Measurements from ENCODE around the gene ANKS1B. TPM values are rescaled to one million over a fixed set of nuclear protein-coding genes. Genes with fewer than 3 reads are reported as not detected.

The ANKS1B gene
- total RNA-seq, 1 experiment from 2014 or later: 0.54 TPM

DNA sequence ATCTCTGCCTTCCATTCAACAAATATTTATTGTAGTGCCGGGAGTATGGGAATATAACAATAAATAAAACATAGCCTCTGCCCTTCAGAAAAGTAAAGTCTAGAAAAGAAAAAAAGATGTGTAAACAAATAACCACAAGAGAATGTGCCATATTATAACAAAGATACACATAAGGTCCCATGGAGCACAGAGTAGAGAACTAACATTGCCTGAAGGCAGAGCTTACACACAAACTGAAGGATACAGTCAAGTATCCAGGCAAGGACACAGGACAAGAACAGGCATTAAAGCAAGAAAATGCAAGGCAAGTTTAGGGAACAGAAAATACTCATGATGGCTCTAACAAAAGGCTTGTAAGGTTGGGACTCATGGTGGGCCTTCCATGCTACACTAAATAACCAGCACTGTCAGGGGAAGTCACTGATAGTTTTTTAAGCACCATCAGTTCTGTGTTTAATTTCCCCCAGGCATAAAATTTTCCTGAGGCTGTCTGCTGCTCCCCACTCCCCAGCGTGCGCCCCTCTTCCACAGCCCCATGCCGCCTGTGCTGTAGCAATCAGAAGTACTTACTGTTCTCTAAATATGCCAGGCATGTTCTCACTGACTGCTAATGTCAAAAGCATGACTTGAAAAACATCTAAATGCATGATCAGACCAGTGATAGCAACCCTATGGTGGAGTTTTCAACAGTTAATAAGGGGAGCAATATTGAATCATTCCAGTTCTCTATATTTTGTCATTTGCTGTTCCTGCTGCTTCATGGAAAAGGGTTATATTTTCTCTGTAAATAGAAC lies 77.8 kb downstream of the ANKS1B start:
- Histone ChIP-seq H3K9me2 (ENCODE audit: insufficient read depth) (no peaks in the 10 kb centered on the region), H3K4me1 (ENCODE audit: control insufficient read depth in 1 of 2, insufficient read depth in 2 of 2, low read length in 2 of 2) (no peaks in the 10 kb centered on the region), H3K4me3 (replicated peaks in 1 of 2; ENCODE audit: low read depth in 1 of 2, low read length in 2 of 2) (no peak overlapping the region), H3K27ac (ENCODE audit: low read depth, low read length) (no peak overlapping the region), H3K9me3 (ENCODE audit: control insufficient read depth in 1 of 2, insufficient read depth in 1 of 2, low read depth in 1 of 2, low read length in 2 of 2) (no peaks in the 10 kb centered on the region), H3K79me2 (ENCODE audit: insufficient read depth, low read length) (no peaks in the 10 kb centered on the region), H3K36me3 (ENCODE audit: control insufficient read depth in 1 of 2, insufficient read depth in 2 of 2, low read length in 2 of 2) (no peaks in the 10 kb centered on the region), H4K20me1 (ENCODE audit: insufficient read depth) (no peaks in the 10 kb centered on the region), H2AFZ (ENCODE audit: low read depth, low read length, poor library complexity, severe bottlenecking) (no peak overlapping the region), H3K27me3 (ENCODE audit: insufficient read depth, low read length) (peaks cover 21% of the 10 kb centered on the region), H3K9ac (ENCODE audit: low read length) (no peak overlapping the region), H3K4me2 (ENCODE audit: low read length) (no peak overlapping the region)
- ATAC-seq: no peak
- no peak for DNase-seq (ENCODE audit: low read depth, low spot score)
- intact Hi-C loops (cut with micrococcal nuclease): no loop called here
- BruUV-seq (replicated peaks): no TSS peak
- TF ChIP-seq, protein P1, sequence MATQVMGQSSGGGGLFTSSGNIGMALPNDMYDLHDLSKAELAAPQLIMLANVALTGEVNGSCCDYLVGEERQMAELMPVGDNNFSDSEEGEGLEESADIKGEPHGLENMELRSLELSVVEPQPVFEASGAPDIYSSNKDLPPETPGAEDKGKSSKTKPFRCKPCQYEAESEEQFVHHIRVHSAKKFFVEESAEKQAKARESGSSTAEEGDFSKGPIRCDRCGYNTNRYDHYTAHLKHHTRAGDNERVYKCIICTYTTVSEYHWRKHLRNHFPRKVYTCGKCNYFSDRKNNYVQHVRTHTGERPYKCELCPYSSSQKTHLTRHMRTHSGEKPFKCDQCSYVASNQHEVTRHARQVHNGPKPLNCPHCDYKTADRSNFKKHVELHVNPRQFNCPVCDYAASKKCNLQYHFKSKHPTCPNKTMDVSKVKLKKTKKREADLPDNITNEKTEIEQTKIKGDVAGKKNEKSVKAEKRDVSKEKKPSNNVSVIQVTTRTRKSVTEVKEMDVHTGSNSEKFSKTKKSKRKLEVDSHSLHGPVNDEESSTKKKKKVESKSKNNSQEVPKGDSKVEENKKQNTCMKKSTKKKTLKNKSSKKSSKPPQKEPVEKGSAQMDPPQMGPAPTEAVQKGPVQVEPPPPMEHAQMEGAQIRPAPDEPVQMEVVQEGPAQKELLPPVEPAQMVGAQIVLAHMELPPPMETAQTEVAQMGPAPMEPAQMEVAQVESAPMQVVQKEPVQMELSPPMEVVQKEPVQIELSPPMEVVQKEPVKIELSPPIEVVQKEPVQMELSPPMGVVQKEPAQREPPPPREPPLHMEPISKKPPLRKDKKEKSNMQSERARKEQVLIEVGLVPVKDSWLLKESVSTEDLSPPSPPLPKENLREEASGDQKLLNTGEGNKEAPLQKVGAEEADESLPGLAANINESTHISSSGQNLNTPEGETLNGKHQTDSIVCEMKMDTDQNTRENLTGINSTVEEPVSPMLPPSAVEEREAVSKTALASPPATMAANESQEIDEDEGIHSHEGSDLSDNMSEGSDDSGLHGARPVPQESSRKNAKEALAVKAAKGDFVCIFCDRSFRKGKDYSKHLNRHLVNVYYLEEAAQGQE (IDR thresholded peaks at IDR 0.05; ENCODE audit: low read depth): no peak
- no peak for TF ChIP-seq CBX3 (IDR thresholded peaks at IDR 0.05; ENCODE audit: low read depth)
- ChIA-PET CTCF (no interaction called here), RAD21 (ENCODE audit: low non-redundant PET in 1 of 2, low total read pairs in 2 of 2, uncharacterized antibody in 2 of 2, unreplicated experiment in 2 of 2) (no interaction called here), POLR2A (no interaction called here)

DNA sequence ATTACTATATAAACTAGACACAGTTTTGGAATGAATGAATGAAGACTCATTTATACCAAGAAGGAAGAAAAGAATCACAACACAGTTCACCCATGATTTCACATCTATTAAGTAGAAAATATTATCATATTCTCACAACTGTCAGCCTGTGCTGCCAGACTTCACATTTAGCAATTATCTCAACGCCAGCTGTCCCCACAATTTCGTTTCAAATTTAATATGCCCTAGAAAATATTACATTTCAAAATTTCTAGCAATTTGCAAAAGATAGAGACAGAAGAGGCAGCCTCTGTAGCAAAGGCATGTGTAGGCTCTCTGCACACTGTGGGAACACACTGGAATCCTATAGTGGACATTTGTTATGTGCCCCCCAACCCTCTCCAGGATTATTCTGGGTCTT lies 83.6 kb downstream of the ANKS1B start:
- Histone ChIP-seq H3K9me3 (ENCODE audit: control insufficient read depth in 1 of 2, insufficient read depth in 1 of 2, low read depth in 1 of 2, low read length in 2 of 2) (no peaks in the 10 kb centered on the region), H4K20me1 (ENCODE audit: insufficient read depth) (no peaks in the 10 kb centered on the region), H3K4me2 (ENCODE audit: low read length) (no peak overlapping the region), H3K9me2 (ENCODE audit: insufficient read depth) (no peaks in the 10 kb centered on the region), H3K27ac (ENCODE audit: low read depth, low read length) (no peak overlapping the region), H3K79me2 (ENCODE audit: insufficient read depth, low read length) (no peaks in the 10 kb centered on the region), H3K4me1 (ENCODE audit: control insufficient read depth in 1 of 2, insufficient read depth in 2 of 2, low read length in 2 of 2) (no peaks in the 10 kb centered on the region), H3K36me3 (ENCODE audit: control insufficient read depth in 1 of 2, insufficient read depth in 2 of 2, low read length in 2 of 2) (no peaks in the 10 kb centered on the region), H3K4me3 (replicated peaks in 1 of 2; ENCODE audit: low read depth in 1 of 2, low read length in 2 of 2) (no peak overlapping the region), H2AFZ (ENCODE audit: low read depth, low read length, poor library complexity, severe bottlenecking) (no peak overlapping the region), H3K27me3 (ENCODE audit: insufficient read depth, low read length) (peaks cover 41% of the 10 kb centered on the region), H3K9ac (ENCODE audit: low read length) (no peak overlapping the region)
- ATAC-seq: no peak
- ChIA-PET POLR2A (no interaction called here), RAD21 (ENCODE audit: low non-redundant PET in 1 of 2, low total read pairs in 2 of 2, uncharacterized antibody in 2 of 2, unreplicated experiment in 2 of 2) (no interaction called here), CTCF (no interaction called here)
- intact Hi-C loops (cut with micrococcal nuclease): no loop called here
- DNase-seq (ENCODE audit: low read depth, low spot score): no peak
- BruUV-seq (replicated peaks): no TSS peak
- TF ChIP-seq, protein P2, sequence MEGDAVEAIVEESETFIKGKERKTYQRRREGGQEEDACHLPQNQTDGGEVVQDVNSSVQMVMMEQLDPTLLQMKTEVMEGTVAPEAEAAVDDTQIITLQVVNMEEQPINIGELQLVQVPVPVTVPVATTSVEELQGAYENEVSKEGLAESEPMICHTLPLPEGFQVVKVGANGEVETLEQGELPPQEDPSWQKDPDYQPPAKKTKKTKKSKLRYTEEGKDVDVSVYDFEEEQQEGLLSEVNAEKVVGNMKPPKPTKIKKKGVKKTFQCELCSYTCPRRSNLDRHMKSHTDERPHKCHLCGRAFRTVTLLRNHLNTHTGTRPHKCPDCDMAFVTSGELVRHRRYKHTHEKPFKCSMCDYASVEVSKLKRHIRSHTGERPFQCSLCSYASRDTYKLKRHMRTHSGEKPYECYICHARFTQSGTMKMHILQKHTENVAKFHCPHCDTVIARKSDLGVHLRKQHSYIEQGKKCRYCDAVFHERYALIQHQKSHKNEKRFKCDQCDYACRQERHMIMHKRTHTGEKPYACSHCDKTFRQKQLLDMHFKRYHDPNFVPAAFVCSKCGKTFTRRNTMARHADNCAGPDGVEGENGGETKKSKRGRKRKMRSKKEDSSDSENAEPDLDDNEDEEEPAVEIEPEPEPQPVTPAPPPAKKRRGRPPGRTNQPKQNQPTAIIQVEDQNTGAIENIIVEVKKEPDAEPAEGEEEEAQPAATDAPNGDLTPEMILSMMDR (IDR thresholded peaks at IDR 0.05 in 2 of 3, conservative IDR thresholded peaks at IDR 0.05 in 1 of 3; ENCODE audit: borderline replicate concordance in 1 of 3, insufficient read depth in 1 of 3, low read depth in 2 of 3, low read length in 2 of 3): no peak
- no peak for TF ChIP-seq TCF7L2 (IDR thresholded peaks at IDR 0.05; ENCODE audit: borderline replicate concordance, extremely low read depth, insufficient read depth, insufficient read length)
- TF ChIP-seq EZH2 (IDR thresholded peaks at IDR 0.05): no peak
- no peak for TF ChIP-seq RAD21 (IDR thresholded peaks at IDR 0.05; ENCODE audit: low read depth)
- TF ChIP-seq ZNF274 (IDR thresholded peaks at IDR 0.05; ENCODE audit: low read depth, low read length): no peak
- no peak for TF ChIP-seq EZH2phosphoT487 (IDR thresholded peaks at IDR 0.05; ENCODE audit: borderline replicate concordance)
- TF ChIP-seq, protein P3, sequence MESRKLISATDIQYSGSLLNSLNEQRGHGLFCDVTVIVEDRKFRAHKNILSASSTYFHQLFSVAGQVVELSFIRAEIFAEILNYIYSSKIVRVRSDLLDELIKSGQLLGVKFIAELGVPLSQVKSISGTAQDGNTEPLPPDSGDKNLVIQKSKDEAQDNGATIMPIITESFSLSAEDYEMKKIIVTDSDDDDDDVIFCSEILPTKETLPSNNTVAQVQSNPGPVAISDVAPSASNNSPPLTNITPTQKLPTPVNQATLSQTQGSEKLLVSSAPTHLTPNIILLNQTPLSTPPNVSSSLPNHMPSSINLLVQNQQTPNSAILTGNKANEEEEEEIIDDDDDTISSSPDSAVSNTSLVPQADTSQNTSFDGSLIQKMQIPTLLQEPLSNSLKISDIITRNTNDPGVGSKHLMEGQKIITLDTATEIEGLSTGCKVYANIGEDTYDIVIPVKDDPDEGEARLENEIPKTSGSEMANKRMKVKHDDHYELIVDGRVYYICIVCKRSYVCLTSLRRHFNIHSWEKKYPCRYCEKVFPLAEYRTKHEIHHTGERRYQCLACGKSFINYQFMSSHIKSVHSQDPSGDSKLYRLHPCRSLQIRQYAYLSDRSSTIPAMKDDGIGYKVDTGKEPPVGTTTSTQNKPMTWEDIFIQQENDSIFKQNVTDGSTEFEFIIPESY (IDR thresholded peaks at IDR 0.05; ENCODE audit: extremely low read depth, insufficient replicate concordance, low read length): no peak
- TF ChIP-seq ELF1 (IDR thresholded peaks at IDR 0.05; ENCODE audit: borderline replicate concordance, low read depth): no peak
- no peak for TF ChIP-seq SP1 (IDR thresholded peaks at IDR 0.05; ENCODE audit: low read depth)

All from HCT116 (cell line).